DND-41 (cell line): ENCODE data around the gene HYAL4.

Source experiments
- CTCF ChIP-seq: IDR thresholded peaks from 2 replicates; pipeline ENCODE4 v1.5.1; 2012; ENCODE audit warnings: borderline replicate concordance, low read length, moderate library complexity, mild to moderate bottlenecking; ENCODE audit not compliant: poor library complexity, severe bottlenecking; ENCODE audit errors: extremely low read depth
- EZH2 ChIP-seq: IDR thresholded peaks from 3 replicates; pipeline ENCODE4 v1.6.1; 2012; ENCODE audit warnings: borderline replicate concordance, low read depth, mild to moderate bottlenecking, moderate library complexity, low read length, inconsistent platforms; ENCODE audit not compliant: severe bottlenecking

GRCh38 chr7:123901101-123901500 is 56.1 kb downstream of the HYAL4 start:
- TF ChIP-seq CTCF (no peak), EZH2 (no peak)
